A673 (cell line): ENCODE results near the gene CITED1. TPM values are rescaled to one million over a fixed set of nuclear protein-coding genes. Genes with fewer than 3 reads are reported as not detected.

ENCODE experiments used
- BruUV-seq: library from RNA; stranded (reverse); fragments of 400-500 nt; replicated peaks from 2 replicates; lab custom pipeline; 2021; lab: Mats Ljungman, UMichigan
- CTCF ChIA-PET: fragments of 300-600 bp; sonication (Branson Sonifier 250); formaldehyde crosslinking; loops from one replicate; lab custom pipeline; 2022; ENCODE audit warnings: antibody characterized with exemption; lab: Charles Lee
- POLR2A ChIA-PET: fragments of 300-600 bp; sonication (Branson Sonifier 250); formaldehyde crosslinking; loops from one replicate; lab custom pipeline; 2022; ENCODE audit warnings: antibody characterized with exemption; ENCODE audit not compliant: low non-redundant PET; lab: Charles Lee
- DNase-seq: peaks from one replicate; pipeline ENCODE4 v3.0.0-alpha.2; 2015; ENCODE audit warnings: low spot score
- H3K27ac ChIP-seq: fragments of 200-600 bp; sonication (generic); 2 replicates; pipeline ENCODE4 v1.5.1; 2016; ENCODE audit warnings: mixed run types, low read depth, mild to moderate bottlenecking, mixed read lengths, antibody characterized with exemption, low read length; ENCODE audit not compliant: poor library complexity, severe bottlenecking
- H3K27me3 ChIP-seq: fragments of 200-600 bp; sonication (generic); replicated peaks from 2 replicates; pipeline ENCODE4 v1.6.1; 2017; ENCODE audit warnings: mixed run types, low read depth, mild to moderate bottlenecking, mixed read lengths, antibody characterized with exemption, low read length; ENCODE audit not compliant: insufficient read depth, poor library complexity
- H3K36me3 ChIP-seq: fragments of 200-600 bp; sonication (generic); 2 replicates; pipeline ENCODE4 v1.6.1; 2016; ENCODE audit warnings: mixed run types, mild to moderate bottlenecking, mixed read lengths, antibody characterized with exemption, low read length; ENCODE audit not compliant: insufficient read depth, poor library complexity, severe bottlenecking
- H3K4me1 ChIP-seq: fragments of 200-600 bp; sonication (generic); 2 replicates; pipeline ENCODE4 v1.6.1; 2017; ENCODE audit warnings: mixed run types, mild to moderate bottlenecking, mixed read lengths, antibody characterized with exemption, low read length; ENCODE audit not compliant: insufficient read depth, poor library complexity, severe bottlenecking
- H3K4me3 ChIP-seq: fragments of 200-600 bp; sonication (generic); 2 replicates; pipeline ENCODE4 v1.5.1; 2016; ENCODE audit warnings: low read depth, mixed run types, mild to moderate bottlenecking, mixed read lengths, low read length; ENCODE audit not compliant: poor library complexity, severe bottlenecking
- H3K9me3 ChIP-seq: fragments of 200-600 bp; sonication (generic); 2 replicates; pipeline ENCODE4 v1.6.1; 2016; ENCODE audit warnings: mixed run types, low read depth, mild to moderate bottlenecking, mixed read lengths, antibody characterized with exemption, low read length; ENCODE audit not compliant: poor library complexity, severe bottlenecking
- EZH2 ChIP-seq: fragments of 200-600 bp; sonication (generic); IDR thresholded peaks from 2 replicates; pipeline ENCODE4 v1.6.1; 2017; ENCODE audit warnings: borderline replicate concordance, low read depth, mild to moderate bottlenecking, mixed read lengths, antibody characterized with exemption, low read length; ENCODE audit not compliant: poor library complexity, severe bottlenecking
- intact Hi-C: fragments of 100-400 bp; cut with micrococcal nuclease; formaldehyde crosslinking; loops from one replicate; pipeline ENCODE4 v1.10.0; 2022; ENCODE audit not compliant: unreplicated experiment
- total RNA-seq: library from RNA; stranded (reverse); gene quantifications from 2 replicates; pipeline ENCODE4 v1.2.3, GENCODE V29; 2021
- TF ChIP-seq, protein P1 (sequence below): fragments of 300-800, 200-600 bp; sonication (generic); conservative IDR thresholded peaks from 2 replicates; pipeline ENCODE4 v1.5.1; 2017; ENCODE audit warnings: low read depth, mild to moderate bottlenecking, antibody characterized with exemption, low read length, moderate library complexity, mixed read lengths

CITED1 gene
- total RNA-seq, 1 experiment from 2014 or later, result 3.2 TPM

DNA sequence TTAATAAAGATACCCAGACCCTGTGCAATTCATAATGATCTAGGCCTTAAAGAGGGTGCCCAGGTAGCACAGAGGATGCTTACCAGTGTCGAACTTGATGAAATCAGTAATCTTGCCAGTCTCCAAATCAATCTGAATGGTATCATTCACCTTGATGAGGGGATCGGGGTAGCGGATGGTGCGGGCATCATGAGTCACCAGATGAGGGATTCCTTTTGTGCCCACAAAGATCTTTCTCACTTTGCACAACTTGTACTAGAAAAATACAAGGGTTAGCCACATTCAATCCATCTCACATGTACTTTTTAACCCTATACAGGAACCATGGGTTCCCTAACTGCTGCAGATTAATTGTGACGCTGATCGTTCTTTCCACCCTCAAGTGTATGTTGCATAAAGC lies 32.0 kb downstream of the CITED1 start:
- H3K4me1 ChIP-seq, result peaks cover 7% of the 10 kb centered on the region
- peak overlapping the region; percentile 94 for H3K27ac ChIP-seq
- CTCF ChIA-PET, result no interaction called here
- no peak for TF ChIP-seq EZH2
- TF ChIP-seq, protein P1, sequence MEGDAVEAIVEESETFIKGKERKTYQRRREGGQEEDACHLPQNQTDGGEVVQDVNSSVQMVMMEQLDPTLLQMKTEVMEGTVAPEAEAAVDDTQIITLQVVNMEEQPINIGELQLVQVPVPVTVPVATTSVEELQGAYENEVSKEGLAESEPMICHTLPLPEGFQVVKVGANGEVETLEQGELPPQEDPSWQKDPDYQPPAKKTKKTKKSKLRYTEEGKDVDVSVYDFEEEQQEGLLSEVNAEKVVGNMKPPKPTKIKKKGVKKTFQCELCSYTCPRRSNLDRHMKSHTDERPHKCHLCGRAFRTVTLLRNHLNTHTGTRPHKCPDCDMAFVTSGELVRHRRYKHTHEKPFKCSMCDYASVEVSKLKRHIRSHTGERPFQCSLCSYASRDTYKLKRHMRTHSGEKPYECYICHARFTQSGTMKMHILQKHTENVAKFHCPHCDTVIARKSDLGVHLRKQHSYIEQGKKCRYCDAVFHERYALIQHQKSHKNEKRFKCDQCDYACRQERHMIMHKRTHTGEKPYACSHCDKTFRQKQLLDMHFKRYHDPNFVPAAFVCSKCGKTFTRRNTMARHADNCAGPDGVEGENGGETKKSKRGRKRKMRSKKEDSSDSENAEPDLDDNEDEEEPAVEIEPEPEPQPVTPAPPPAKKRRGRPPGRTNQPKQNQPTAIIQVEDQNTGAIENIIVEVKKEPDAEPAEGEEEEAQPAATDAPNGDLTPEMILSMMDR, result no peak
- no peaks in the 10 kb centered on the region for H3K27me3 ChIP-seq
- BruUV-seq, result no TSS peak
- intact Hi-C loops, result no loop called here
- DNase-seq, result no peak
- no peaks in the 10 kb centered on the region for H3K9me3 ChIP-seq
- POLR2A ChIA-PET, result no interaction called here
- H3K4me3 ChIP-seq, result peak overlapping the region; percentile 89
- H3K36me3 ChIP-seq, result peaks cover 79% of the 10 kb centered on the region

DNA sequence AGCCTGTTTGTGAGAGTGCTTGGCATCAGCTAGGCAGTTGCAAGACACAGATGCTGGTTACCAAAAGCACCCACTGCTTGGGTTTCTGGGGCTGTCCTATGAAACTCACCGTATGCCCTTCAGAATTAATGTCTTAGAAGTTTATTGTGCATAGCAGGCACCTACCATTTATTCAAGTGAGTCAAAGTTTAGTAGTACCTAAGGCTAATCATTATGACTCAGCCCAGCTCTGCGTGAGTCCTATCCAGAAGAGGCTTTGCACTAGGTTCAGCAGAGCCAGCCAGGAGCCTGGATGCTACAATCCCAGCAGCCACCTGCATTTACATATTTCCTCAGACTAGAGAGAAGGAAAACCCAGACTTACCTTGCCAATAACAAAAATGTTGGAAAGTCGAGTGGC lies 32.8 kb downstream of the CITED1 start:
- no peak for DNase-seq
- POLR2A ChIA-PET, result no interaction called here
- Histone ChIP-seq H3K9me3 (no peaks in the 10 kb centered on the region), H3K27me3 (no peaks in the 10 kb centered on the region), H3K27ac (no peak overlapping the region), H3K4me1 (peaks cover 7% of the 10 kb centered on the region), H3K4me3 (no peak overlapping the region), H3K36me3 (peaks cover 88% of the 10 kb centered on the region)
- TF ChIP-seq, protein P1, result no peak
- CTCF ChIA-PET, result interaction anchor here (0.6 kb wide), 1 partner anchor 268 kb away, joined by 5 read pairs; no protein-coding TSS in a partner anchor
- intact Hi-C loops, result no loop called here
- no TSS peak for BruUV-seq

DNA sequence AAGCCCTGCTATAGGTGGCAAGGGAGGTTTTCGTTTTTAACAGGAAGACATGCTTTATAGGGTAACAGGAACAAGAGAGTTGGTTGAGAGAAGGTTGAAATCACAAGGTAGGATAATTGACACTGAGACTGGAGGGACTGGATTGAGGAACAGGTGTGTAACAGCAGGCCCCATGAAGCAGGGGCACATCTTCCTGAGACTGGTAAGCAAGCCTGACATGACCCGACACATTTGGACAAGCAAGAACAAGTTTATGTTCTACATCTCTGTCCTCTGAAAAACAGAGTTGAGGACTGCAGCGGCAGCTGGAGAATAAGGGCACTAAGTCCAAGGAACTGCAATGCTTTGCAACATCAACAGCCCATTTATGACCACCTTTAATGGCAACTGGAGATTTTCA lies 33.9 kb downstream of the CITED1 start:
- intact Hi-C loops, result no loop called here
- Histone ChIP-seq H3K27me3 (no peaks in the 10 kb centered on the region), H3K4me1 (peaks cover 7% of the 10 kb centered on the region), H3K36me3 (peaks cover 93% of the 10 kb centered on the region), H3K27ac (no peak overlapping the region), H3K9me3 (no peaks in the 10 kb centered on the region), H3K4me3 (no peak overlapping the region)
- no TSS peak for BruUV-seq
- CTCF ChIA-PET, result no interaction called here
- DNase-seq, result no peak
- no peak for TF ChIP-seq EZH2
- TF ChIP-seq, protein P1, result no peak
- POLR2A ChIA-PET, result no interaction called here
